ENCODE results near the gene CDH13. TPM values are rescaled to one million over a fixed set of nuclear protein-coding genes. Genes with fewer than 3 reads are reported as not detected.

Gene CDH13
- total and polyA plus RNA-seq, 2 donors (not counting 1 experiment from before 2014, with no cell fraction given) = 27.6 to 96.7 TPM

GRCh38 chr16:82628088-82628423 lies 1.3 kb downstream of the CDH13 start:
- H2AFZ ChIP-seq (ENCODE audit: low read length) = peak overlapping the region; percentile 73
- H3K79me2 ChIP-seq (ENCODE audit: control insufficient read depth, insufficient read depth, low read length) = peaks cover 9% of the 10 kb centered on the region
- no peaks in the 10 kb centered on the region for H3K27me3 ChIP-seq (ENCODE audit: control insufficient read depth, insufficient read depth, low read length)
- peak overlapping the region; percentile 66 for H3K27ac ChIP-seq (ENCODE audit: insufficient read depth, low read length)
- TF ChIP-seq EZH2 (IDR thresholded peaks at IDR 0.05; ENCODE audit: low read length, missing control alignments) (no peak), CTCF (conservative IDR thresholded peaks at IDR 0.05 in 1 of 2, IDR thresholded peaks at IDR 0.05 in 1 of 2; ENCODE audit: low read depth in 1 of 2, low read length in 2 of 2) (no peak)
- peak overlapping the region; percentile 72 for H3K9ac ChIP-seq (ENCODE audit: insufficient read depth, low read length)
- H3K36me3 ChIP-seq (ENCODE audit: control insufficient read depth, insufficient read depth, low read length) = no peaks in the 10 kb centered on the region
- peak overlapping the region; percentile 59 to 73 (median 66) for H3K4me3 ChIP-seq (replicated peaks in 1 of 4; ENCODE audit: control extremely low read depth in 1 of 4, insufficient read depth in 1 of 4, low read depth in 3 of 4, low read length in 4 of 4)
- no peaks in the 10 kb centered on the region for H4K20me1 ChIP-seq (ENCODE audit: control insufficient read depth, extremely low read depth, insufficient read depth, low read length)
- H3K4me2 ChIP-seq (ENCODE audit: extremely low read depth, insufficient read depth, low read length) = peak overlapping the region; percentile 80
- peak in 1 of 2 donors; percentile 41 for DNase-seq (ENCODE audit: low read depth in 2 of 2)
- H3K9me3 ChIP-seq (ENCODE audit: control insufficient read depth, insufficient read depth, low read depth, low read length) = no peaks in the 10 kb centered on the region
- H3K4me1 ChIP-seq (ENCODE audit: control insufficient read depth, extremely low read depth, insufficient read depth, low read length) = peaks cover 17% of the 10 kb centered on the region

GRCh38 chr16:82628711-82629110 lies 1.9 kb downstream of the CDH13 start:
- Histone ChIP-seq H3K4me3 (replicated peaks in 1 of 4; ENCODE audit: control extremely low read depth in 1 of 4, insufficient read depth in 1 of 4, low read depth in 3 of 4, low read length in 4 of 4) (peak overlapping the region in 1 of 4 experiments; percentile 73), H3K27me3 (ENCODE audit: control insufficient read depth, insufficient read depth, low read length) (no peaks in the 10 kb centered on the region), H3K36me3 (ENCODE audit: control insufficient read depth, insufficient read depth, low read length) (no peaks in the 10 kb centered on the region), H2AFZ (ENCODE audit: low read length) (no peak overlapping the region), H3K4me2 (ENCODE audit: extremely low read depth, insufficient read depth, low read length) (peak overlapping the region; percentile 80), H3K9me3 (ENCODE audit: control insufficient read depth, insufficient read depth, low read depth, low read length) (no peaks in the 10 kb centered on the region), H3K4me1 (ENCODE audit: control insufficient read depth, extremely low read depth, insufficient read depth, low read length) (peaks cover 17% of the 10 kb centered on the region), H4K20me1 (ENCODE audit: control insufficient read depth, extremely low read depth, insufficient read depth, low read length) (no peaks in the 10 kb centered on the region), H3K79me2 (ENCODE audit: control insufficient read depth, insufficient read depth, low read length) (peaks cover 12% of the 10 kb centered on the region), H3K27ac (ENCODE audit: insufficient read depth, low read length) (no peak overlapping the region), H3K9ac (ENCODE audit: insufficient read depth, low read length) (no peak overlapping the region)
- no peak for TF ChIP-seq CTCF (conservative IDR thresholded peaks at IDR 0.05 in 1 of 2, IDR thresholded peaks at IDR 0.05 in 1 of 2; ENCODE audit: low read depth in 1 of 2, low read length in 2 of 2)
- TF ChIP-seq EZH2 (IDR thresholded peaks at IDR 0.05; ENCODE audit: low read length, missing control alignments) = no peak
- no peak for DNase-seq (ENCODE audit: low read depth in 2 of 2)

DNA sequence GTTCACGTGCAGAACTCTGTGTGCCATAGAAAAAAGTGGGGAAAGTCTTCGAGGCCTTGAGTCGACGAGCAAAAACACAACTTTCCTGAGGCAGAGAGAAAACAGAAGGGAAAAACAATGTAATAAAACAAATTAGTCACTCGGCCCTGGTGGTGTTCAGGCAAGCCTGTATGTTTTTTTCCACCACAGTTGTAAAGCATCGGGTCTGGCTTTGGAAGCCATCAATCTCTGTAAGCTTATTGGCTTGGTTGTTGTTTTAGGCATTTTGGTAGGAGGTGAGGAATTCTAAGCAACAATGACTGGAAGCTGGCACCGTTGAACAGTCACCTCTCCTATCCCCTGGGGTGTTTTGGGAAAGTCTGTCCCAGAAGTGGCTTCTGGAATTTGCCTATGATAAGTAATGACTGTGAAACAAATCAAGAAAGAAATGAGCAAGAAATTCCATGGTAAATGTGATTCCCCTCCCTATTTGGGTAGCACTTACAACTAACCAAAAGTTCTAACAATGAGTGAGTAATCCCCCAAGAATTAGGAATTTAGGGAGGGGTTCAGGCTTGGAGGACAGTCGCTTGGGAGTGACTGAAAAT lies 2.8 kb downstream of the CDH13 start:
- H3K4me2 ChIP-seq (ENCODE audit: extremely low read depth, insufficient read depth, low read length) = peak overlapping the region; percentile 69
- no peaks in the 10 kb centered on the region for H3K36me3 ChIP-seq (ENCODE audit: control insufficient read depth, insufficient read depth, low read length)
- no peak overlapping the region for H3K9ac ChIP-seq (ENCODE audit: insufficient read depth, low read length)
- no peak overlapping the region for H2AFZ ChIP-seq (ENCODE audit: low read length)
- peaks cover 13% of the 10 kb centered on the region for H3K79me2 ChIP-seq (ENCODE audit: control insufficient read depth, insufficient read depth, low read length)
- no peaks in the 10 kb centered on the region for H3K27me3 ChIP-seq (ENCODE audit: control insufficient read depth, insufficient read depth, low read length)
- peak; percentile 49 to 93 for DNase-seq (ENCODE audit: low read depth in 2 of 2)
- no peaks in the 10 kb centered on the region for H3K9me3 ChIP-seq (ENCODE audit: control insufficient read depth, insufficient read depth, low read depth, low read length)
- H3K4me3 ChIP-seq (replicated peaks in 1 of 4; ENCODE audit: control extremely low read depth in 1 of 4, insufficient read depth in 1 of 4, low read depth in 3 of 4, low read length in 4 of 4) = peak overlapping the region in 1 of 4 experiments; percentile 4
- TF ChIP-seq CTCF (conservative IDR thresholded peaks at IDR 0.05 in 1 of 2, IDR thresholded peaks at IDR 0.05 in 1 of 2; ENCODE audit: low read depth in 1 of 2, low read length in 2 of 2) = no peak
- no peak for TF ChIP-seq EZH2 (IDR thresholded peaks at IDR 0.05; ENCODE audit: low read length, missing control alignments)
- peaks cover 23% of the 10 kb centered on the region for H3K4me1 ChIP-seq (ENCODE audit: control insufficient read depth, extremely low read depth, insufficient read depth, low read length)
- peak overlapping the region; percentile 30 for H3K27ac ChIP-seq (ENCODE audit: insufficient read depth, low read length)
- no peaks in the 10 kb centered on the region for H4K20me1 ChIP-seq (ENCODE audit: control insufficient read depth, extremely low read depth, insufficient read depth, low read length)

All from fibroblast of lung (primary cell).